GM21526 (cell line): ENCODE data around the gene TMEM266.

Experiments
- ATAC-seq: cut with Tn5 transposase; IDR thresholded peaks from one replicate; pipeline ENCODE4 v1.9.1; 2021; ENCODE audit warnings: moderate library complexity; ENCODE audit not compliant: unreplicated experiment, low FRiP score

The TMEM266 gene

GRCh38 chr15:76199106-76200082 is 139.6 kb downstream of the TMEM266 start:
- ATAC-seq = no peak

GRCh38 chr15:76200083-76200465 is 140.3 kb downstream of the TMEM266 start:
- ATAC-seq = no peak

- ATAC-seq = no peak
These were observed 140.9 kb downstream of the TMEM266 start for GRCh38 chr15:76200641-76201105.

- ATAC-seq = no peak
These were observed 141.9 kb downstream of the TMEM266 start for GRCh38 chr15:76201536-76202255.

GRCh38 chr15:76203346-76204108 is 143.7 kb downstream of the TMEM266 start:
- no peak for ATAC-seq

DNA sequence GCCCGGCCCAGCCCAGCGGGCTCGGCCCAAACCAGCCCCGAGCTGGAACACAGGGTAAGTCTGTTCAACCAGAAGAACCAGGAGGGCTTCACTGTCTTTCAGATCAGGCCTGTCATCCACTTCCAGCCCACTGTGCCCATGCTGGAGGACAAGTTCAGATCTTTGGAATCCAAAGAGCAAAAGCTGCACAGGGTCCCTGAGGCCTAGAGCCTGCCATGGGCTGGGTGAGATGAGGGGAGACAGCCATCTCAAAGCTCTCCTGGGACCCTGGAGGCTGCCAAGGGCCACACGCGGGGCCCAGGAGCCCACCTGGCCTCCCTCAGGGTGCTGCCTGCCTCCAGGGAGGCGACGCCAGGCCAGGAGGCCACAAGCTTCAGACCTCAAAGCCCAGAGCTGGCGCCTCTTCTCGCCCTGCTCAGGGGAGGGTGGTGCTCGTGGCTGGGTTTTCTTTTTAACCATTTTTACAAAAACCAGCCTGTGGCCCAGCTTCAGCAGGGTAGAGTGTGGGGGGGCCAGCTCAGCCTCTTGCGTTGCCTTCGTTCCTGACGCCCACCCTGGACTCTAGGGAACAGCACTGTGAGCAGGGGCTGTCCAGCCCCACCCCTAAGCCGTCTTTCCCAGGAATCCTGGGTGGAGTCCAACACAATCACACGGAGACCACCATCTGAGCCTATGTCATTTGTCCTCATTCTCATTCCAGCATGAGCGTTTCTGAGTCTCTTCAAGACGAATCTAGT is 144.5 kb downstream of the TMEM266 start:
- no peak for ATAC-seq

DNA sequence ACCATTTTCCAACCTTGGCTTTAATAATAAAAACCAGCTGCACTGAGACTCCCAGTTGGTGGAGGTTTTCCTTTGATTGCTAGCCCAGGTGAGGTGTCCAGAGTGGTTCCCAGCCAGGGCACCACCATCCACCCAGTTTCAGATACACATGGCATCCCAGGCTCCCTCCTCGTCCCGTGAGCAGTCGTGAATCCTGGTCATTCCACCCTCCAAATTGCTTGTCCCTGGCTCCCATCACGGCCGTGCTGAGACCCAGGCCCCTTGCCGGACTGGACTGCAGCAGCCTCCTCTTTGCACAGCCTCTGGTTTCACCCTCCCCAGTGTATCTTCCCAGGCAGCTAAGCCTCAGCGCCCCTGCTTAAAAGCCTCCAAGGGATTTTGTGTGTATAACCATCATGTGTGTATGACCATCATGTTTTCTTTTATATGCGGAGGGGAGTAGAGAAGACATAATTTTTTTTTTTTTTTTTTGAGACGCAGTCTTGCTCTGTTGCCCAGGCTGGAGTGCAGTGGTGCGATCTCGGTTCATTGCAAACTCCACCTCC is 145.2 kb downstream of the TMEM266 start:
- no peak for ATAC-seq

DNA sequence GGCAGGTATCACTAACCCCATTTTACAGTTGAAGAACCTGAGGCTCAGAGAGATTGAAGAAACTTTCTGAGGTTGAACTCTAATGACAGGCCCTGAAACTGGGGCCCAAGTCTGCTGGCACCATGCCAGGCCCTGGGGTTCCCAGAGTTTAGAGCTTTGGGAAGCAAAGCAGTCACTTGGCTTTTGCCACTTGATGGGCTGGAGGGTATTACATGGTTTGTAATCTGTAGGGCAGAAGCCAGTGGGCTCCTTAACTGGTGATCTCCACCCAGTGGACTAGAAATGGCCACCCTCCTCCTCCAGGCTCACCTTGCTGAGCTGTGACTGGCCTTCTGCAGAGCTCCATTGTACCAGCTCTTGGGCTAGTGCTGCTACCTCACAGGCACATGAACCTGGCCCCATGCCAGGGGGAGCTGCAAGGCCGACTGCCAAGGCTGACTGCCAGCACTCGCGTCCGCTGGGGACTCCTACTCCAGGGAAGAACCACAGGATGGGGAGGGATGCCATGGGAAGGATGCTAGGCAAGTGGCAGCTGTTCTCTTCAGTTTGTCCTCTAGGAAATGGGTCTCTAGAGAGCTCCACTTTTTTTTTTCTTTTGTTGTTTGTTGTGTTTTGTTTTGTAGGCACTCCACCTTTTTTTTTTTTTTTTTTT is 146.7 kb downstream of the TMEM266 start:
- no peak for ATAC-seq

- no peak for ATAC-seq
These were observed 148.4 kb downstream of the TMEM266 start for GRCh38 chr15:76208084-76208785.

DNA sequence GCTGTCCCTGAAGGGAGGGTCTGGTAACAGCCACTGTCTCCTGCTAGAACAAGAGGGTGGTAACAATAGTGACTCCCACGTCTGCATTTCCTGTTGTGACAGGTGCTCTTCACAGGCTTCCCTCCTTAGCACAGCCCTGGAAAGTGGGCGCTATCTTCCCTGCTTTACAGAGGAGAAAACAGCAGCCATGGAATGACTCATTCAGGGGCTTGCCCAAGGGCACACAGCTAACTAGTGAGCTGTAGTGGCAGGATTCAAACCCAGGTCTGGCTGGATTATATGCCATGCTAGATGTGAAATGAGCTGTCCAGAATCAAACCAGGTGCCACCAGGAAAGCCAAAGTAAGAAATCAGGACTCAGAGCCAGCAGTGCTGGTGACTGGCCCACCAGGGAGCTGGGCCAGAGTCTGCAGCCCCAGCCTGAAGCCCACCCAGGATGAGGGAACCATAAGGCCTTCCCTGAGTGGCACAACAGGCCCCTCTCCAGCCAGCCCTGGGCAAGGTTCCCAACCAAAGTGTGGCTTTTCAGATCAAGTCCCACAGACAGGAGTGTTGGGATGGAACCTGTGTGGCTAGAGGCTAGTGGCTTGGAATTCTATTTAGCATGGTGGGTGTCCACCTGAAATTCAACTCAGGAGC is 149.1 kb downstream of the TMEM266 start:
- ATAC-seq = no peak

GRCh38 chr15:76209523-76209922 is 149.7 kb downstream of the TMEM266 start:
- ATAC-seq = no peak

DNA sequence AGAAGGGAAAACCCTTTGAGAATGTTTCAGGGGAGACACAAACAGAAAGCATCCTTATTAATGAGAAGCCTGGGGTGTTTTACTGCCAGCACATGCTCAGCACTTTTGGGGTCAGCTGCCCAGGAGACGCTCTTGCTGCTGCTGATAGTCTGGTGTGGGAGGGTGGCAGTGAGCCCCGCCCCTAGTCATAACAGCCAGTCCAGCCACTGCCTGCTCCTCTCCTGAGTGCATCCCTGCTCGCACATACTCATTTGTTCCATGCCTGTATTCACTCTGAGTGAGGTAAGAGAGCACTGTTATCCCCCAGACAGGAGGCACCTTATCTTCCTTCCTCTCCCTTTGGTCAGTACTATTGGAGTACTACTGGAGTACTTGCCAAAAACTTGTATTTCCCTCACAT is 150.2 kb downstream of the TMEM266 start:
- no peak for ATAC-seq

DNA sequence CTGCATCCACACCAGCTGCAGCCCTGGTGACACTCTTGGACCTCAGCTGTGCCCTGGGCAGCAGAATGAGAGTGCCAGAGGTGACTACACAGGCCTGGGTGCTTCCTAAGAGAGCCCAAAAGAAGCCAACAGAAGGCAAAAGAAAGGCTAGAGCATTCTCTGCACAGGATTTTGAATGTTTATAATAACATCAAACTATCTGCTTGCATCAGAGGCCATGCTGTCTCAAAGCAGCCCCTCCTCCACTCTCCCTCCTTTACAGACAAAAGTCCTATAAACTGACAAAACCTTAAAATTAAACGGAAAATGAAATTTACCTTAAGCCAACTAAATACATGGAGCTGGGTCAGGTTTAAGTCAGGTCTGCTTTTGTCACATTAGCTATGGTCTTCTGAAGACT is 155.8 kb downstream of the TMEM266 start:
- ATAC-seq = no peak

- ATAC-seq = no peak
These were observed 157.5 kb downstream of the TMEM266 start for GRCh38 chr15:76217029-76217881.

- no peak for ATAC-seq
These were observed 158.1 kb downstream of the TMEM266 start for GRCh38 chr15:76217882-76218217.

DNA sequence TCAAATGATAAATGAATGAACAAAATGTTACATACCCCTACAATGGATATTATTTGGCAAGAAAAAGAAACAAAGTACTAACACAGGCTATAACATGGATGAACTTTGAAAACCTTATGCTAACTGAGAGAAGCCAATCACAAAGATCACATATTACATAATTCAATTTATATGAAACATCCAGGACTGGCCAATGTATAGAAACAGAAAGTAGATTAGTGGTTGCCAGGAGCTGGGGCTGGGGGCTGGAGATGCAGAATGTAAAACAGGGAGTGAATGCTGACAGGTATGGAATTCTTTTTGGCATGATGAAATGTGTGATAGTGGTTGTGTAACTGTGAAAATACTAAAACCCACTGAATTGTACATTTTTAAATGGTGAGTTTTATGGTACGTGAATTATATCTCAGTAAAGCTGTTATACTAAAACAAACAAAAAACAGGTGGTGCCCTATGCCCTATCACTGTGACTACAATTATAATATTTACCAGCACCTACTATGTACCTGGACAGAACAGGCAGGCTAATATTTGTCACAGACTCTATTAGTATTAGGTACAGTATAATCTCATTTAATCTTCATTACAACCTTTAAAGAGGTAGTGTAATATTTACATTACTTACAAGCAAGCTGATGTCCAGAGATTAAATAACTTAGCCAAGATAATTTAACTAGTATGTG is 161.4 kb downstream of the TMEM266 start:
- ATAC-seq = no peak

GRCh38 chr15:76222159-76222558 is 162.4 kb downstream of the TMEM266 start:
- no peak for ATAC-seq
